Measurements from ENCODE around the gene TTC39A.

- TF ChIP-seq, protein P1, sequence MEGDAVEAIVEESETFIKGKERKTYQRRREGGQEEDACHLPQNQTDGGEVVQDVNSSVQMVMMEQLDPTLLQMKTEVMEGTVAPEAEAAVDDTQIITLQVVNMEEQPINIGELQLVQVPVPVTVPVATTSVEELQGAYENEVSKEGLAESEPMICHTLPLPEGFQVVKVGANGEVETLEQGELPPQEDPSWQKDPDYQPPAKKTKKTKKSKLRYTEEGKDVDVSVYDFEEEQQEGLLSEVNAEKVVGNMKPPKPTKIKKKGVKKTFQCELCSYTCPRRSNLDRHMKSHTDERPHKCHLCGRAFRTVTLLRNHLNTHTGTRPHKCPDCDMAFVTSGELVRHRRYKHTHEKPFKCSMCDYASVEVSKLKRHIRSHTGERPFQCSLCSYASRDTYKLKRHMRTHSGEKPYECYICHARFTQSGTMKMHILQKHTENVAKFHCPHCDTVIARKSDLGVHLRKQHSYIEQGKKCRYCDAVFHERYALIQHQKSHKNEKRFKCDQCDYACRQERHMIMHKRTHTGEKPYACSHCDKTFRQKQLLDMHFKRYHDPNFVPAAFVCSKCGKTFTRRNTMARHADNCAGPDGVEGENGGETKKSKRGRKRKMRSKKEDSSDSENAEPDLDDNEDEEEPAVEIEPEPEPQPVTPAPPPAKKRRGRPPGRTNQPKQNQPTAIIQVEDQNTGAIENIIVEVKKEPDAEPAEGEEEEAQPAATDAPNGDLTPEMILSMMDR (IDR thresholded peaks at IDR 0.05): no peak
- TF ChIP-seq POLR2A (IDR thresholded peaks at IDR 0.05): no peak
These were observed 47.8 kb downstream of the TTC39A start for GRCh38 chr1:51282605-51283004.
